WTC11 (cell line): Measurements from ENCODE around the gene UBAP1.

Experiments
- ATF1 ChIP-seq: sonication (generic); formaldehyde crosslinking; IDR thresholded peaks from 2 replicates; pipeline ENCODE4 v1.8.1; 2023; ENCODE audit warnings: mild to moderate bottlenecking, moderate library complexity, missing genetic modification reagents
- CTCF ChIP-seq: fragments of 200-600 bp; IDR thresholded peaks from 2 replicates; pipeline ENCODE4 v1.8.0; 2022; ENCODE audit warnings: antibody characterized with exemption
- IRF1 ChIP-seq: sonication (generic); formaldehyde crosslinking; IDR thresholded peaks from 2 replicates; pipeline ENCODE4 v1.8.0; 2023; ENCODE audit warnings: missing genetic modification reagents
- JUN ChIP-seq: sonication (generic); formaldehyde crosslinking; IDR thresholded peaks from 2 replicates; pipeline ENCODE4 v1.8.0; 2023; ENCODE audit warnings: mild to moderate bottlenecking, missing genetic modification reagents
- KAT7 ChIP-seq: sonication (generic); formaldehyde crosslinking; IDR thresholded peaks from 2 replicates; pipeline ENCODE4 v1.8.1; 2023; ENCODE audit warnings: missing genetic modification reagents, mild to moderate bottlenecking, borderline replicate concordance
- NFYB ChIP-seq: sonication (generic); formaldehyde crosslinking; conservative IDR thresholded peaks from 2 replicates; pipeline ENCODE4 v1.8.0; 2022; ENCODE audit warnings: low read depth, missing genetic modification reagents
- RELA ChIP-seq: sonication (generic); formaldehyde crosslinking; IDR thresholded peaks from 2 replicates; pipeline ENCODE4 v1.8.1; 2022; ENCODE audit warnings: missing genetic modification reagents, mild to moderate bottlenecking, borderline replicate concordance
- SMAD3 ChIP-seq: sonication (generic); formaldehyde crosslinking; IDR thresholded peaks from 2 replicates; pipeline ENCODE4 v1.8.0; 2022; ENCODE audit warnings: missing genetic modification reagents, mild to moderate bottlenecking, borderline replicate concordance
- USF2 ChIP-seq: sonication (generic); formaldehyde crosslinking; IDR thresholded peaks from 2 replicates; pipeline ENCODE4 v1.8.1; 2023; ENCODE audit warnings: mild to moderate bottlenecking, missing genetic modification reagents, moderate library complexity
- ZNF671 ChIP-seq: fragments of 250-450 bp; sonication (Bioruptor Pico); IDR thresholded peaks from 2 replicates; pipeline ENCODE4 v1.8.0; 2021; ENCODE audit warnings: mild to moderate bottlenecking
- TF ChIP-seq, protein P1 (sequence below): sonication (generic); formaldehyde crosslinking; IDR thresholded peaks from 2 replicates; pipeline ENCODE4 v1.8.1; 2022; ENCODE audit warnings: mild to moderate bottlenecking, missing genetic modification reagents, moderate library complexity, borderline replicate concordance
- TF ChIP-seq, protein P2 (sequence below): sonication (generic); formaldehyde crosslinking; IDR thresholded peaks from 2 replicates; pipeline ENCODE4 v1.8.0; 2022; ENCODE audit warnings: mild to moderate bottlenecking, missing genetic modification reagents
- TF ChIP-seq, protein P3 (sequence below): sonication (generic); formaldehyde crosslinking; IDR thresholded peaks from 2 replicates; pipeline ENCODE4 v1.8.1; 2023; ENCODE audit warnings: mild to moderate bottlenecking, missing genetic modification reagents

DNA sequence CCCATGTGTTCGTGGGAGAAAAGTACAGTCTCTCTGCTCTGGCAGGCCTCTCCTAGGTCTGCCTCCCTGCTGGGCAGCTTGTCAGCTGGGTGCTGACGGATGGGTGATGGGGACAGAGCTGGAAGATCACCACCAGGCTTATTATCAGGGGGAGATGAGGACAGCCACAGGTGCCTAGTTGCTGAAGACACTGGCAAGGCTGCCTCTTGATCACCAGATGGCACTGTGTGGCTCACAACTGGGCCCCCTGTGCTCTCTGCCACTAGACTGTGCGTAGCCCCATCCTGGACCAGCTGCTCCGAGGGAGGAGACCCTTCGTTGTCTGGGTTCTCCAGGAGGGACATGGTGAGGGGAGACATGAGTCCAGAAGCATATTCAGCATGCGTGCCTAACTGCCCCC is 77.3 kb downstream of the UBAP1 start:
- no peak for TF ChIP-seq JUN (CRISPR knock-in tag)
- no peak for TF ChIP-seq CTCF
- TF ChIP-seq, protein P1, sequence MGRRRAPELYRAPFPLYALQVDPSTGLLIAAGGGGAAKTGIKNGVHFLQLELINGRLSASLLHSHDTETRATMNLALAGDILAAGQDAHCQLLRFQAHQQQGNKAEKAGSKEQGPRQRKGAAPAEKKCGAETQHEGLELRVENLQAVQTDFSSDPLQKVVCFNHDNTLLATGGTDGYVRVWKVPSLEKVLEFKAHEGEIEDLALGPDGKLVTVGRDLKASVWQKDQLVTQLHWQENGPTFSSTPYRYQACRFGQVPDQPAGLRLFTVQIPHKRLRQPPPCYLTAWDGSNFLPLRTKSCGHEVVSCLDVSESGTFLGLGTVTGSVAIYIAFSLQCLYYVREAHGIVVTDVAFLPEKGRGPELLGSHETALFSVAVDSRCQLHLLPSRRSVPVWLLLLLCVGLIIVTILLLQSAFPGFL, result no peak
- no peak for TF ChIP-seq NFYB (CRISPR knock-in tag)
- no peak for TF ChIP-seq RELA (CRISPR knock-in tag)
- TF ChIP-seq USF2 (CRISPR knock-in tag), result no peak
- TF ChIP-seq KAT7 (CRISPR knock-in tag), result no peak
- TF ChIP-seq, protein P2, sequence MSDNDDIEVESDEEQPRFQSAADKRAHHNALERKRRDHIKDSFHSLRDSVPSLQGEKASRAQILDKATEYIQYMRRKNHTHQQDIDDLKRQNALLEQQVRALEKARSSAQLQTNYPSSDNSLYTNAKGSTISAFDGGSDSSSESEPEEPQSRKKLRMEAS (CRISPR knock-in tag), result no peak
- TF ChIP-seq SMAD3 (CRISPR knock-in tag), result no peak
- no peak for TF ChIP-seq ATF1 (CRISPR knock-in tag)
- no peak for TF ChIP-seq IRF1 (CRISPR knock-in tag)
- TF ChIP-seq ZNF671, result no peak
- TF ChIP-seq, protein P3, sequence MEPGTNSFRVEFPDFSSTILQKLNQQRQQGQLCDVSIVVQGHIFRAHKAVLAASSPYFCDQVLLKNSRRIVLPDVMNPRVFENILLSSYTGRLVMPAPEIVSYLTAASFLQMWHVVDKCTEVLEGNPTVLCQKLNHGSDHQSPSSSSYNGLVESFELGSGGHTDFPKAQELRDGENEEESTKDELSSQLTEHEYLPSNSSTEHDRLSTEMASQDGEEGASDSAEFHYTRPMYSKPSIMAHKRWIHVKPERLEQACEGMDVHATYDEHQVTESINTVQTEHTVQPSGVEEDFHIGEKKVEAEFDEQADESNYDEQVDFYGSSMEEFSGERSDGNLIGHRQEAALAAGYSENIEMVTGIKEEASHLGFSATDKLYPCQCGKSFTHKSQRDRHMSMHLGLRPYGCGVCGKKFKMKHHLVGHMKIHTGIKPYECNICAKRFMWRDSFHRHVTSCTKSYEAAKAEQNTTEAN (CRISPR knock-in tag), result no peak
